Kidney tubule cell (primary cell): ENCODE data around the gene CDH5.

Experiments used
- DNase-seq: peaks from one replicate; pipeline ENCODE4 v3.0.0-alpha.2; 2018; ENCODE audit warnings: low spot score

The CDH5 gene

GRCh38 chr16:66390346-66391108 lies 24.0 kb downstream of the CDH5 start:
- DNase-seq: no peak

DNA sequence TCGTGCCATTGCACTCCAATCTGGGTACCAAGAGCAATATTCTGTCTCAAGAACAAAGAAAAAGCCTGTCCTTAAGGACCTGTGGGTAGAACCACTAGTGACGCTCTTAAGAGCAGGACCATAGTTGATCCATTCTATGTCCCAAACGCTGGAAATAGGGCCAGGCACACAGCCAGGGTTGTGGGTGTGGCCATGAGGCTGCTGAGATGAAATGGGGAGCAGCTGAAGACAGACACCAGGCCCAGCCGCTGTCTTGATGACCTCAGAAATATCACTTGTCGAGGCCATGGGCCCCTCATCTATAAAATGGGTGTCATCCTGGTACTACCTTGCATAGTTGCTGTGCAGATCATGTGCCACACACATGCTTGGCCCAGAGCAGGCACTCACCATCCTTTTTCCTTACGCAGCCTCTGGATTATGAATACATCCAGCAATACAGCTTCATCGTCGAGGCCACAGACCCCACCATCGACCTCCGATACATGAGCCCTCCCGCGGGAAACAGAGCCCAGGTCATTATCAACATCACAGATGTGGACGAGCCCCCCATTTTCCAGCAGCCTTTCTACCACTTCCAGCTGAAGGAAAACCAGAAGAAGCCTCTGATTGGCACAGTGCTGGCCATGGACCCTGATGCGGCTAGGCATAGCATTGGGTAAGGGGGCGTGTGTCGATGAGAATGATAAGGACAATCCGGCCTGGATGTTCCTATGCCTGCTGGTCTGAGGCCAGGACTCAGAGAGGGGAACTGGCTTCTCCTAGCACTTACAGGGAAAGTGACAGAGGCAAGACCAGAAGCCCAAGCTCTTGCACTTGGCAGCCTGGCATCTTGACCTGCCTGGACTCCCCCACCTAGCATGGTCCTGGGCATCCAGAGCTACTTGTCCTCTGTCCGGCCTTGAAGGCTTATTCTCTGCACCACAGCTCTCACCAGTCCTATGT lies 25.5 kb downstream of the CDH5 start:
- no peak for DNase-seq

DNA sequence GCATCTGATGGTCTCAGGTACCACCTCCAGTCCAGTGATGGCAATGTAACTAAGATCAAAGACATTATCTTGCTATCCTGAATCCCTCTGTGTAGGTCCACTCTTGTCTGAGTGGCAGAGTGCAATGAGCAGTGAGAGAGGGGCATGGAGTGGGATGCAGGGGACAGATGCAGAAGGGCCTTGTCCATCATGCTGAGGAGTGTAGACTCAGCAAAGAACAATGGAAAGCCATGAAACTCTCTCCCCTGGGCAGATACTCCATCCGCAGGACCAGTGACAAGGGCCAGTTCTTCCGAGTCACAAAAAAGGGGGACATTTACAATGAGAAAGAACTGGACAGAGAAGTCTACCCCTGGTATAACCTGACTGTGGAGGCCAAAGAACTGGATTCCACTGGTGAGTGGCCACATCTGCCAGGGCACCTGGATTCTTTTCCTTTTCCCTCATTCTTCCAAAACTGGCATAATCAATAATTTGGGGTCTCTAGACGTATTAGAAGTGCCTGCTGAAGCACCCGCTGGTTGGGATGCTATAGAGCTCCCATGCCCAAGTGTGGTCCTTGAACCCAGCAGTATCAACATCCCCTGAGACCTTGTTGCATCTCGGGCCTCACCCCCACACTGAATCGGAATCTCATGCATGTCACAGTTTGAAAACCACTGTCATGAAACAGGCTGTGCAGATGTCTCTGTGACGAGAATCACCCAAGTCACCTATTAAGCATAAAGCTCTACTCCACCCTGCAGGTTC lies 29.5 kb downstream of the CDH5 start:
- DNase-seq: no peak

GRCh38 chr16:66397736-66398433 lies 31.4 kb downstream of the CDH5 start:
- DNase-seq: no peak

DNA sequence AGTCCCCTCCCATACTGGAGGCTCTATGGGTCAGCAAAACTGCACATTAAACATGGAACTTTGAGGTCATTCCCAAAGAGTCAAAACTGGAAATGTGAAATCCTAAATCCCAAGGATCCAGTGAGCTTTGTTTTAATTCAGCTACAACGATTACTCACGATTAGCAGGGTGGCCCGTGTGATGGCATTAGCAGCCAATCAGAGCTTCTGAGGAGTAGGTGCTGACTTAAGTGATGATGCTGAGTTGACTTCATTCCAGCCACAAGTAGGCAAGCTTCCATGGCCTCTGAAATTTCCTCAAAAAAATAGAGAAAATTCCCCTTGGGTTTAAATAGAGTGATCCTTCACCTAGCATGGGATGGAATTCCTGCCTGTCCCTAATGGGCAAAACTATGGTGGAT lies 32.5 kb downstream of the CDH5 start:
- no peak for DNase-seq

GRCh38 chr16:66399930-66400329 lies 33.4 kb downstream of the CDH5 start:
- DNase-seq: no peak

DNA sequence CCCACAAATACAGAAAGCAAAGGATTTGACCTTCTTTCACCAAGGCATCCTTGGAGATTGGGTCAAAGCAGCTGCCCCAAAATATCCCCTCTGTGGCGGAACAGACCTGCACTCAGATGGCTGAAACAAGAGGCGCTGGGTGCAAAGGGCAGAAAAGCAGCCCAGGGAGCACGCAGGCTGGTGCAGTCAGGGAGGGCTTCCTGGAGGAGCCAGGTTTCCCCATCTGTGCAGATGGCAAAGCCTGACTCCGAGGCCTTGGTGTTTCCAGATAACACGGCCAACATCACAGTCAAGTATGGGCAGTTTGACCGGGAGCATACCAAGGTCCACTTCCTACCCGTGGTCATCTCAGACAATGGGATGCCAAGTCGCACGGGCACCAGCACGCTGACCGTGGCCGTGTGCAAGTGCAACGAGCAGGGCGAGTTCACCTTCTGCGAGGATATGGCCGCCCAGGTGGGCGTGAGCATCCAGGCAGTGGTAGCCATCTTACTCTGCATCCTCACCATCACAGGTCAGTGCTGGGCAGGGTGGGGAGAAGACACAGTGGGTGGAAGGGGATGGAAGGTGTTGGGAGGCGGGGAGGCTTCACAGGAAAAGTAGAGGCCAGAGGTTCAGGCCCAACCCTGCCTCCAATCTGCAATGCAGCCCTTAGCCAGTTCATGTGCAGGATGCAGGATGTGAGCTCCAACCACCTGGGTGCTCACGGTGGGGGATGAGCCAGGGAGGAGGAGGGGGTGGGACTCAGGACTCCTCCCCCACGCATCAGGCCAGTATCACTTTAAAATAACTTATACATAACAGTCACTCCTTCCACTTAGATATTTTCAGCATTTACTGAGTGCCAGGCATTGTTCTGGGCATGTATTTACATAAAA lies 34.3 kb downstream of the CDH5 start:
- DNase-seq: no peak

DNA sequence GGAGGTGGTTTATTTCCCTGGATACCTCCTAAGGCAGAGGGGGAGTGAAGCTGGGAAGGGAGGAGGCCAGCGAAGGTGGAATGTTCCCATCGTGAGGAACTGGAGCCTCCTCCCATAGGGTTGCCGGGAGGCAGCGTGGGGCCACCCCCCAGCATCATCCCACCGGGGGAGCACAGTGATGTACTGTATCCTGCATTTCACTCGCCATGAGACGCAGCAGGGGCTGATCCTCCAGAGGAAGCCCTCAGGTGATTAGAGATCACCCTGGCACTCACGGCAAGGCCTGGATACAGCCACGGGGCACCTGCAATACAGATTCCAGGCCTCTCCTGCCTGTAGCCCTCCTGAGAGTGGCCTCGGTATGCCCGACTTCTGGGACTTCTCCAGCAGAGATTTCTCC lies 35.1 kb downstream of the CDH5 start:
- DNase-seq: no peak

DNA sequence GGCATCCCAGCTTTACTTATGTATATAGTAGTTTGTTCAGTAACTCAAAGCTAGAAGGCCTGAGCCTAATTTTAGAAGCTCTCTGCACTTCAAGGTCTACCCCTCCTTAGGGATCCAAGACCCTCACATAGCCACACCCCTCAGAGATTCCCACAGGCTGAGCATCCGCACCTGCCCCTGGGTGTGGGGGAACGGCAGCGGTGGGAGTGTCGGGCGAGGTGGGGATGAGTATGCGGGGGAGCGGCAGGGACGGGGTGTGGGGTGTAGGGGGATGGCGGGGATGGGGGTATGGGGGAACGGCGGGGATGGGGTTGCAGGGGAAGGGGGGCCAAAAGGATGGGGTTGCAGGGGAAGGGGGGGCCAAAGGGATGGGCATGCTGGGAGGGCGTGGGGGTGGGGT lies 35.7 kb downstream of the CDH5 start:
- DNase-seq: no peak

GRCh38 chr16:66402591-66403230 lies 36.2 kb downstream of the CDH5 start:
- no peak for DNase-seq

DNA sequence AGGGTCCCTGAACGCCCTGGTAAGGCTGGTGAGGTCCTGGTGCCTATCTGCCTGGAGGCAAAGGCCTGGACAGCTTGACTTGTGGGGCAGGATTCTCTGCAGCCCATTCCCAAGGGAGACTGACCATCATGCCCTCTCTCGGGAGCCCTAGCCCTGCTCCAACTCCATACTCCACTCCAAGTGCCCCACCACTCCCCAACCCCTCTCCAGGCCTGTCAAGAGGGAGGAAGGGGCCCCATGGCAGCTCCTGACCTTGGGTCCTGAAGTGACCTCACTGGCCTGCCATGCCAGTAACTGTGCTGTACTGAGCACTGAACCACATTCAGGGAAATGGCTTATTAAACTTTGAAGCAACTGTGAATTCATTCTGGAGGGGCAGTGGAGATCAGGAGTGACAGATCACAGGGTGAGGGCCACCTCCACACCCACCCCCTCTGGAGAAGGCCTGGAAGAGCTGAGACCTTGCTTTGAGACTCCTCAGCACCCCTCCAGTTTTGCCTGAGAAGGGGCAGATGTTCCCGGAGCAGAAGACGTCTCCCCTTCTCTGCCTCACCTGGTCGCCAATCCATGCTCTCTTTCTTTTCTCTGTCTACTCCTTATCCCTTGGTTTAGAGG lies 37.1 kb downstream of the CDH5 start:
- no peak for DNase-seq

- no peak for DNase-seq
Observed at GRCh38 chr16:66405057-66405783, 38.7 kb downstream of the CDH5 start.

DNA sequence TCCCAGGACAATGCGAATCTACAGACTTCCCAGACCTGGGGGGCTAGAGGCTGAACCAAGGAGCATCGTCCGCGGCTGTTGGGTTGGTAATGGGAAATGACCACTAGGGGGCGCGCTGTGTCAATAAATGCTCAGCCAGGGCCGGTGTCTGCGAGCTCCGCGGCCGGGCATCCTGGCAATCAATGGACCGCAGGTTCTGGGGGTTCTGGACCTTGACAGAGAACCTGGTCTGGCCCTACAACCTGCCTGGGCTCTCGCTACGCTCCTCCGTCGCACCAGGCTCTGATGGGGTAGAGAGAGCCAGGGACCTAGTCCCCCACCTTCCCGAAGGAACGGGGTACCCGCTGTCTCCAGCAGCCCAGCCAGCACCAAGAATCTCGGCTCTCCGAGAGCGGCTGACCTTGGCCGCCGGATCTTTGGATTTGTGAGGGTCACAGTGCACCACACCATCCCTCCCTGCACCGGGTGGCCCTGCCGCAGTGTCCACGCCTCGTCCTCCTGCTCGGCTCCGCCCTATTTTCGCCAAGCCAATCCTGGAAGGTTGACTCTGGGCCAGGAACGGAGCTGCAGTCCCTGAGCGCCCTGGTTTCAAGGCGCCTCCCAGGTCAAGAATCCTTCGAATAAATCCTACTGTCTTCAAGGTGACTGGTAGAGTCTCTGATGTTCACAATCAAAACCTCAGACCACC lies 40.2 kb downstream of the CDH5 start:
- peak; percentile 85 for DNase-seq

DNA sequence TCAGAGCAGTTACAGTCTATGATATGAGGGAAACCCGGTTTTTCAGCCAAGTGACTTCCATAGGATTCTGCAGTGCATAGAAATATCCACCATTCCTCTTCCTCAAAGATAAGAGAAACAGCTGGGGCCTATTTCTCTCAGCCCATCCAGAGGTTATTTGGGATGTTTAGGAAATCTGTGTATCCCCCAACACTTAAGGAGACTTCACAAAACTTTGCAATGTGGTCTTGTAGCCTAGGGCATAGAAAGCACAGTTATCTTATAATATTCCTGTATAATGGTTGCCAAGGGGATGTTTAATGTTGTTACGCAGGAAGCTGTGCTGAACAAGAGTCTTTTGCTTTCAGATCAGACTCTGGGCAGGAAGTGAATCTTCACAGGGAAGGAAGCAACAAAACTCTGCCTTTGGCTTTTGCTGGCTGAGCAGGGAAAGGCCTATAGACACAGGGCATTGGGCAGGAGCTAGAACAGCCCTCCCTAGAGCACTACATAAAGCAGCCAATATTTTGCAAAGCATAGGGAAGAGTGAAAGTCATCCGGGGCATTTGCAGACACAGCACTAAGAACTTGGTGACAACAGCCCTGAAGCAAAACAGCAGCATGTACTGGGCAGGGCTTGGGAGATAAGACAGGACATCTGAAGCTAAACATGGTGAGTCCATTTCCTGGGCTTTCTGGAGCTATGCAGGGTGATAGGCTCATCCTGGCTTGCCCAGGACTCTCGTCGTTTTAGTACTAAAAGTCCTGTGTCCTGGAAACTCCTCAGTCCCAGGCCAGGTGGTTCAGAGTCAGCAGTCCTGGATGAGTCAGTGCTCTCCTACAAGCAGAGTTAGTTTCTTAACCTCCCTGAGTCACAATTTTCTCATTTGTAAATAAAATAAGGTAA lies 41.9 kb downstream of the CDH5 start:
- peak; percentile 95 for DNase-seq

GRCh38 chr16:66409156-66409555 lies 42.7 kb downstream of the CDH5 start:
- DNase-seq: peak; percentile 67

DNA sequence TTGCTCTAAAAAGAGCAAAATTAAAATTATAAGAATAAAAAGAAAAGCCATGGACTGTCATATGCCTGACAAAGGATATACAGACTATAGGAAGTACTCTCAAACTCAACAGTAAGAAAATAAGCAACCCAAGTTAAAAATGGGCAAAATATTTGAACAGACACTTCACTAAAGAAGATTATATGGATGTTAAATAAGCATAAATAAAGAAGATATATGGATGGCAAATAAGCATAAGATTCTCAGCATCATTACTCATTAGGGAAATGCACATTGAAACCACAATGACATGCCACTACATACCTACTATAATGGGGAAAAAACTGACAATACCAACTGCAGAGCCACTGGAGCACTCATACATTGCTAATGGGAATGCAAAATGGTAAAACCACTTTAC lies 45.7 kb downstream of the CDH5 start:
- DNase-seq: no peak

DNA sequence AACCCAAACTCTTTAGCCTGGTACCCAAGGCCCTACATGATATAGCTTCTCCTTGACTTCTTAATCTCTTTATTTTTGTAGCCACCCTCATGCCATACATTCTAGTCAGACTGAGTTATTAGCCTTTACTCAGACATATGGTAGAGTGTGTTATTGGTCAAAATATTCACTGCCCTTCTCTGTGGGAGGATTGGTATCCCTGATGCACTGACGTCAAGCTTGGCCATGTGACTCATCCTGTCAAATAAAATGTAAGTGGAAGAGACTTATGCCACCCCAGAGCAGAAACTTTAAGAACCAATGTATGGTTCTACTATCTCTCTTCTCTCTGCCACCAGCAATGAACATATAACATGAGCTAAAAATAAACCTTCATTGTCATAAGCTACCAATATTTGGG lies 48.4 kb downstream of the CDH5 start:
- DNase-seq: peak; percentile 20

- peak; percentile 69 for DNase-seq
Observed at GRCh38 chr16:66416136-66416535, 49.6 kb downstream of the CDH5 start.
